ENCODE results near the gene TUBA4A.
"Not testable (repeated sequence)": the region's sequence is repeated elsewhere in the genome, so short reads cannot be mapped to it uniquely, and the experiment has no call there.

The TUBA4A gene

DNA sequence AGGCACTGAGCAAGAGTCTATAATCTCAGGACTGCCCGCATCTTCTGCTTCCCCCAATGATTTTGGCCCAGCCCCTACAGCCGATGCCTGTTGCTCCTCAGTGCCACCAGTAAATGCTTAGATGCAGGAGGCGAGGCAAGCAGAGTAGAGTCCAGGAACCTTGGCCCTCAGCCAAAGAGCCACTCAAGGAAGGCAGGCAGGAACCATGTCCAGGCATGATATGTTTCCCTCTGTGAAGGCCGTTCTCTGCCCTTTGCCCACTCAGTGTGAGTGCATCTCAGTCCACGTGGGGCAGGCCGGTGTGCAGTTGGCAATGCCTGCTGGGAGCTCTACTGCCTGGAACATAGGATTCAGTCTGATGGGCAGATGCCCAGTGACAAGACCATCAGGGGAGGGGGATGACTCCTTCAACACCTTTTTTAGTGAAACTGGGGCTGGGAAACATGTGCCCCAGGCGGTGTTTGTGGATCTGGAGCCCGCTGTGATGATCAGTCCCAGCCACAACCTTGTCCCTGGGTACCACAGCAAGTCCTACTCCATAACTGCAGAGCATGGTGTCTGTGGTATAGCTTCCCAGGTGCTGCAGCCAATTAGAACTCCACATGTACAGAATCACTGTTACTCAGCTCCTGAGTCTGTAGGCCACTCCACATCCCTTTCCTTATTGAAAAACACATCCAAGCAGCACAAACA, 15.8 kb upstream of the TUBA4A start:
- no peak overlapping the region for H3K4me3 ChIP-seq (ENCODE audit: low read depth, low read length)
- in situ Hi-C loops (cut with HindIII; ENCODE audit: low sequenced_read_pairs) = no loop called here
- no peak for DNase-seq (ENCODE audit: low read depth)
- TF ChIP-seq, protein P1, sequence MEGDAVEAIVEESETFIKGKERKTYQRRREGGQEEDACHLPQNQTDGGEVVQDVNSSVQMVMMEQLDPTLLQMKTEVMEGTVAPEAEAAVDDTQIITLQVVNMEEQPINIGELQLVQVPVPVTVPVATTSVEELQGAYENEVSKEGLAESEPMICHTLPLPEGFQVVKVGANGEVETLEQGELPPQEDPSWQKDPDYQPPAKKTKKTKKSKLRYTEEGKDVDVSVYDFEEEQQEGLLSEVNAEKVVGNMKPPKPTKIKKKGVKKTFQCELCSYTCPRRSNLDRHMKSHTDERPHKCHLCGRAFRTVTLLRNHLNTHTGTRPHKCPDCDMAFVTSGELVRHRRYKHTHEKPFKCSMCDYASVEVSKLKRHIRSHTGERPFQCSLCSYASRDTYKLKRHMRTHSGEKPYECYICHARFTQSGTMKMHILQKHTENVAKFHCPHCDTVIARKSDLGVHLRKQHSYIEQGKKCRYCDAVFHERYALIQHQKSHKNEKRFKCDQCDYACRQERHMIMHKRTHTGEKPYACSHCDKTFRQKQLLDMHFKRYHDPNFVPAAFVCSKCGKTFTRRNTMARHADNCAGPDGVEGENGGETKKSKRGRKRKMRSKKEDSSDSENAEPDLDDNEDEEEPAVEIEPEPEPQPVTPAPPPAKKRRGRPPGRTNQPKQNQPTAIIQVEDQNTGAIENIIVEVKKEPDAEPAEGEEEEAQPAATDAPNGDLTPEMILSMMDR (IDR thresholded peaks at IDR 0.05; ENCODE audit: low read depth, low read length, missing control alignments) = no peak

DNA sequence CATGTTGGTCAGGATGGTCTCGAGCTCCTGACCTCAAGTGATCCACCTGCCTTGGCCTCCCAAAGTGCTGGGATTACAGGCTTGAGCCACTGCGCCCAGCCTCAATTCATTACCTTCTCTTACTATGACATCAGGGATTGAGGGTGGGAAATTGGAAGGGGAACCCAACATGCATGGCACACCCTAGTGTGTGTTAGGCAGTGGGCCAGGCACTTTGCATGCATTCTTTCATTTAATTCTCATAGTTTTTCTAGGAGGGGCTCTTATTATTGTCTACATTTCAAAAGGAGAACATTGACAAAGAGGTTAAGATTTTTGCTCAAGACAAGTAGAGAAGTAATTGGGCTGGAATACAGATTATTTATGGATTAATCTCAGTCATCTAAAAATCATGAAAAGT, 14.6 kb upstream of the TUBA4A start:
- no peak overlapping the region for H3K4me3 ChIP-seq (ENCODE audit: low read depth, low read length)
- in situ Hi-C loops (cut with HindIII; ENCODE audit: low sequenced_read_pairs) = no loop called here
- TF ChIP-seq, protein P1 (IDR thresholded peaks at IDR 0.05; ENCODE audit: low read depth, low read length, missing control alignments) = no peak
- no peak for DNase-seq (ENCODE audit: low read depth)

DNA sequence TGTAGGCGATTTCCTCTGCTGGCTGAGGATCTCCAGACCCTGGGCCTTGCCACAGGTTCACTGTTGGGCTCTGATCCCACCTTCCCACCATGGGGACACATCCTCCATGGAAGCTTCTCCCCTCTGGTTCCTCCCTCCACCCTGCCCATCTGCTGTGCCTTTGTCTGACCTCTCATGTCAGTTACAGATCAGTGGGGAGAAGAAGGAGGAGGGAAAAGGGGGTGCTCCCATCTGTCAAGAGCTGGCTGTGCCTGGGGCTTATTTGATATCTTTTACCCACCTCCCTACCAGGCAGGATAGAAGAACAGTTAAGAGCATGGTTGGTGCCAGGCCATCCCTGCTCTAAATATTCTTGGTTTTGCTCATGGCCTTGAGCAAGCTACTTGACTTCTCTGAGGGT, 13.2 kb upstream of the TUBA4A start:
- TF ChIP-seq, protein P1 (IDR thresholded peaks at IDR 0.05; ENCODE audit: low read depth, low read length, missing control alignments) = no peak
- in situ Hi-C loops (cut with HindIII; ENCODE audit: low sequenced_read_pairs) = no loop called here
- H3K4me3 ChIP-seq (ENCODE audit: low read depth, low read length) = no peak overlapping the region
- DNase-seq (ENCODE audit: low read depth) = no peak

DNA sequence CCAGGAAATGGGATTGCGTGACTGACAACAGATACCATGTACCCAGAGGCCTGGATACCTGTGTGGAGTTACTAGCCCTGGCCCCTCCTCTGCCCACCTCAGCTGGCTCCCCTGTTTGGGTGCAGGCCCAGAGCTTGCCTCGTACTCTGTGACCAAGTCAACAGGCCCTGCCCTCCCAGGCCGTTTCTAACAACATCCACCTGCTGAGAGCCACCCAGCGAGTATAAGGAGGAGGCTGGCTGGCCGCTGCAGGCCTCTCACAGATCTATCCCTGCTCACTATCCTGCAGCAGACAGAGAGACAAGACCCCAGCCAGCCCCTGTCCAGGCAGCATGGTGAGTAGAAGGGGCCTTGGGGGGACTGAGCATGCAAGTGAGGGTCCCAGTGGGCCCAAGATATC, 12.5 kb upstream of the TUBA4A start:
- no peak for DNase-seq (ENCODE audit: low read depth)
- TF ChIP-seq, protein P1 (IDR thresholded peaks at IDR 0.05; ENCODE audit: low read depth, low read length, missing control alignments) = no peak
- in situ Hi-C loops (cut with HindIII; ENCODE audit: low sequenced_read_pairs) = no loop called here
- H3K4me3 ChIP-seq (ENCODE audit: low read depth, low read length) = no peak overlapping the region

DNA sequence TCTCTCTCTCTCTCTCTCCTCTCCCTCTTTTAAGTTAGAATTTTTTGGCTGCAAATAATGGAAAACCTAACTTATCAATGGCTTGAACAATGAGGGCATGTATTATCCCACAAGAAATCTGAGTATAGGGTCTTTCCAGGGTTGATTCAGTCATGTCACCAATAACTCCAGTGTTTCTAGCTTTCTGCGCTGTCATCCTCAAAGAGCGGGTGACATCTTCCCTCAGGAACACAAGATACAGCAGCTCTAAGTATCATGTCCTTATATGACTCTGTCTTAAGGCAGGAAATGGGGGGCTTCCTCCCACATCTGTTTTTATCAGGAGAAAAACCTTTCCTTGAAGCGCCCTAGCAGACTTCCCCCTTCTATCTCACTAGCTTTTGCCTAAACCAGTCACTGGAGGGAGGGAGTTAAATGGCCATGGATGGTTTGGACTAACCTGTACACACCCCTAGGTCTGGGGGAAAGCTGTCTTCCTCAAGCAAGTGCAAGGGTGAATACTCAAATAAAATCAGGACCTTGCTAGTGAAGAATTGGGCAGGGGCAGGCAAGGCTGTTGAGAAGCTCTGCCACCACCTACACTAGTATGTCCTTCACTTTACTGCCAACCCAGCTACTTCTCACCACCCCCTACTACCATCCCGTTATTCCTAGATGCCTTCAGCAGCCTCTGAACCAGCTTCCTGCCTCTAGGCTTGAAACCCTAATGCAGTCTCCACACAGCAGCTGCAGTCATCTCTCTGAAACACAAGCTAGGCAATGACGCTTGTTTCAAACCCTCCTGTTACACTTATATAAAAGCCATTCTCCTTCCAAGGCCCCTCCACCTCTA, 7.5 kb upstream of the TUBA4A start:
- in situ Hi-C loops (cut with HindIII; ENCODE audit: low sequenced_read_pairs) = no loop called here
- TF ChIP-seq, protein P1 (IDR thresholded peaks at IDR 0.05; ENCODE audit: low read depth, low read length, missing control alignments) = no peak
- H3K4me3 ChIP-seq (ENCODE audit: low read depth, low read length) = no peak overlapping the region
- no peak for DNase-seq (ENCODE audit: low read depth)

DNA sequence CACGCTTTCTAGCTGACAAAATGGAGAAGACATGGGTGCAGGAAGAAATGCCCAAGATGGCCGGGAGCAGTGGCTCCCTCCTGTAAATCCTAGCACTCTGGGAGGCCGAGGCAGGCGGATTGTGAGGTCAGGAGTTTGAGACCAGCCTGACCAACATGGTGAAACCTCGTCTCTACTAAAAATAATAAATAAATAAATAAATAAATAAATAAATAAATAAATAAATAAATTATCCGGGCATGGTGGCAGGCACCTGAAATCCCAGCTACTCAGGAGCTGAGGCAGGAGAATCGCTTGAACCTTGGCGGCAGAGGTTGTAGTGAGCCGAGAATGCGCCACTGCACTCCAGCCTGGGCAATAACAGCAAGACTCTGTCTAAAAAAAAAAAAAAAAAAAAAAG, 5.2 kb upstream of the TUBA4A start:
- DNase-seq (ENCODE audit: low read depth); H3K4me3 ChIP-seq (ENCODE audit: low read depth, low read length); in situ Hi-C loops (cut with HindIII; ENCODE audit: low sequenced_read_pairs): not testable (repeated sequence)

DNA sequence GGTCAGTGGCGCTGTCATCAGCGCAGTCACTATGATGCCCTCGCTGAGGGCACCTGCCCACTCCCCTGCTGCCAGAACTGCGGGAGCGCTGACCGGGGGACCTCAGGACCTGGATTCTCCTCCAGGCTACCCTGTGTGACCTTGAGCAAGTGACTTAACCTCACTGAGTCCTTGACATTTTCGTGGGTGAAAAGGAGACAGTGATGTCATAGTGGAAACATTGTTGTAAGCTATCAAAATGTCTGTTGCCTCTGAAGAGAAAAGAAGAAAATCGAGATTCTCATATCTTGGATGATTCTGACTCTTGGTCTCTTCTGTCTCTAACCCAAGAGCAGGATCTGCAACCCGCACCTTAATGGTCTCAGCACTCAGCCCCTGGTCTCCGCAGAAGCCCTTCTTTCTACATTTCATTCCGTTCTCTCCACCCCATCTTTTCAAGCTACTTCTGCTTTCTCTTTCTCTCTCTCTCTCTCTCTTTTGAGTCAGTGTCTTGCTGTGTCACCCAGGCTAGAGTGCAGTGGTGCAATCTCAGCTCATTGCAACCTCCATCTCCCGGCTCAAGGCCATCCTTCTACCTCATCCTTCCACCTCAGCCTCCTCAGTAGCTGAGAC, 978 bp upstream of the TUBA4A start:
- H3K4me3 ChIP-seq (ENCODE audit: low read depth, low read length) = peak overlapping the region; percentile 37
- in situ Hi-C loops (cut with HindIII; ENCODE audit: low sequenced_read_pairs) = no loop called here
- TF ChIP-seq, protein P1 (IDR thresholded peaks at IDR 0.05; ENCODE audit: low read depth, low read length, missing control alignments) = no peak
- no peak for DNase-seq (ENCODE audit: low read depth)

All from astrocyte of the cerebellum (primary cell).